ENCODE results near the gene GPAT3. TPM values are rescaled to one million over a fixed set of nuclear protein-coding genes. Genes with fewer than 3 reads are reported as not detected.

GPAT3 gene
- total RNA-seq, 4 donors from 2014 or later, result 38.3 to 73.5 (median 62.9) TPM

GRCh38 chr4:83558680-83559079 is 22.8 kb downstream of the GPAT3 start:
- TF ChIP-seq CTCF (IDR thresholded peaks at IDR 0.05), result no peak
- no peak for TF ChIP-seq POLR2A (IDR thresholded peaks at IDR 0.05)
- peaks cover 11 to 22% of the 10 kb centered on the region in 2 donors for H3K4me1 ChIP-seq
- H3K4me3 ChIP-seq (replicated peaks in 1 of 3), result no peak overlapping the region
- no peak for DNase-seq
- no peaks in the 10 kb centered on the region for H3K36me3 ChIP-seq
- 44 to 46% methylated on average over 1 of the region's 1 CpG for WGBS, 2 donors
- H3K27ac ChIP-seq, result peak overlapping the region in 1 of 3 donors; percentile 62
- intact Hi-C loops (cut with DNase I), result no loop called here
- no peaks in the 10 kb centered on the region for H3K27me3 ChIP-seq
- no peaks in the 10 kb centered on the region for H3K9me3 ChIP-seq

- TF ChIP-seq CTCF (IDR thresholded peaks at IDR 0.05) (no peak), POLR2A (IDR thresholded peaks at IDR 0.05) (no peak)
- intact Hi-C loops (cut with DNase I), result no loop called here
- Histone ChIP-seq H3K36me3 (no peaks in the 10 kb centered on the region), H3K4me1 (peaks cover 3 to 8% of the 10 kb centered on the region in 2 donors), H3K4me3 (replicated peaks in 1 of 3) (no peak overlapping the region), H3K27me3 (no peaks in the 10 kb centered on the region), H3K27ac (peak overlapping the region in 1 of 3 donors; percentile 35), H3K9me3 (no peaks in the 10 kb centered on the region)
- DNase-seq, result no peak
- WGBS, 2 donors, result 91 to 96% methylated on average over 3 of the region's 3 CpGs
These were observed 24.6 kb downstream of the GPAT3 start for GRCh38 chr4:83560523-83560922.

GRCh38 chr4:83561381-83561780 is 25.5 kb downstream of the GPAT3 start:
- WGBS, 2 donors, result 64 to 67% methylated on average over 2 of the region's 2 CpGs
- Histone ChIP-seq H3K36me3 (no peaks in the 10 kb centered on the region), H3K4me1 (no peaks in the 10 kb centered on the region), H3K27ac (no peak overlapping the region), H3K27me3 (no peaks in the 10 kb centered on the region), H3K9me3 (no peaks in the 10 kb centered on the region), H3K4me3 (replicated peaks in 1 of 3) (no peak overlapping the region)
- TF ChIP-seq POLR2A (IDR thresholded peaks at IDR 0.05), result no peak
- TF ChIP-seq CTCF (IDR thresholded peaks at IDR 0.05), result no peak
- intact Hi-C loops (cut with DNase I), result no loop called here
- peak; percentile 22 to 42 for DNase-seq

GRCh38 chr4:83563998-83564397 is 28.1 kb downstream of the GPAT3 start:
- H3K36me3 ChIP-seq, result no peaks in the 10 kb centered on the region
- DNase-seq, result no peak
- no peaks in the 10 kb centered on the region for H3K27me3 ChIP-seq
- WGBS, 2 donors, result 85 to 88% methylated on average over 1 of the region's 1 CpG
- no peak overlapping the region for H3K27ac ChIP-seq
- no peaks in the 10 kb centered on the region for H3K9me3 ChIP-seq
- TF ChIP-seq POLR2A (IDR thresholded peaks at IDR 0.05) (no peak), CTCF (IDR thresholded peaks at IDR 0.05) (no peak)
- no peak overlapping the region for H3K4me3 ChIP-seq (replicated peaks in 1 of 3)
- intact Hi-C loops (cut with DNase I), result no loop called here
- no peaks in the 10 kb centered on the region for H3K4me1 ChIP-seq

GRCh38 chr4:83568062-83568461 is 32.2 kb downstream of the GPAT3 start:
- intact Hi-C loops (cut with DNase I), result no loop called here

More at GRCh38 chr4:83568062-83568461, 32.2 kb downstream of the GPAT3 start:
- DNase-seq, result no peak
- H3K36me3 ChIP-seq, result no peaks in the 10 kb centered on the region
- no peaks in the 10 kb centered on the region for H3K27me3 ChIP-seq
- WGBS, 2 donors, result 93 to 95% methylated on average over 3 of the region's 3 CpGs
- no peak overlapping the region for H3K4me3 ChIP-seq (replicated peaks in 1 of 3)
- TF ChIP-seq POLR2A (IDR thresholded peaks at IDR 0.05) (no peak), CTCF (IDR thresholded peaks at IDR 0.05) (no peak)
- no peaks in the 10 kb centered on the region for H3K9me3 ChIP-seq
- H3K4me1 ChIP-seq, result no peaks in the 10 kb centered on the region
- no peak overlapping the region for H3K27ac ChIP-seq
